B cell (primary cell): Measurements from ENCODE around the gene LPO.

Experiments
- CTCF ChIP-seq: fragments of 200-600 bp; IDR thresholded peaks from one replicate; pipeline ENCODE4 v1.8.0; 2022; ENCODE audit warnings: antibody characterized with exemption, mild to moderate bottlenecking
- EZH2 ChIP-seq: IDR thresholded peaks from 2 replicates; pipeline ENCODE4 v1.6.1; 2012; ENCODE audit warnings: borderline replicate concordance, low read depth, mild to moderate bottlenecking, moderate library complexity, low read length; ENCODE audit not compliant: insufficient read depth, poor library complexity, severe bottlenecking

- TF ChIP-seq CTCF, result no peak
- TF ChIP-seq EZH2, result no peak
These were observed 31.3 kb downstream of the LPO start for GRCh38 chr17:58269557-58270291.
